ENCODE results near the gene TPCN2. TPM values are rescaled to one million over a fixed set of nuclear protein-coding genes. Genes with fewer than 3 reads are reported as not detected.

TPCN2 gene
- total RNA-seq, 1 donor from 2014 or later = 31.4 TPM

DNA sequence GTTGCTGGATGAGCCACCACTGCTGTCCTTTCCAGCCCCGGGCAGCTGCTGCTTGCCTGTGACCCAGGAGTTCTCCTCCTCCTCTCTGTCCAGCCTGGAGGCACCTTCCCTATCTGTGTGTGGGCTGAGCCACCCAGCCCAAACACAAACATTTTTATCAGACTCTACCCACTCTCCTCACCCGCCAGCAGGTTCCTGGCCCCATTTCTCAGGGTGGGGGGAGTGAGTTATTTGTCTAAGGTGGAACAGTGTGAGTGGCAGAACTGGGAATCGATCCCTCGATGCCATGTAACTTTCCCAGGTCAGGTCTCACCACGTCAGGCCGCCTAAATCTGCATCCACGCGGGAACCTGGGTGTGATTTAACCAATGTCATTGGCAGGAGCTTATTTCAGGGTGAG is 86.2 kb downstream of the TPCN2 start:
- H3K27ac Mint-ChIP-seq (ENCODE audit: unreplicated experiment) = no peak overlapping the region

GRCh38 chr11:69135420-69136363 is 87.0 kb downstream of the TPCN2 start:
- Mint-ChIP-seq H3K27ac (ENCODE audit: unreplicated experiment) (no peak overlapping the region), H3K9me3 (ENCODE audit: unreplicated experiment) (no peaks in the 10 kb centered on the region), H3K27me3 (ENCODE audit: unreplicated experiment) (peaks cover 2% of the 10 kb centered on the region), H3K4me3 (ENCODE audit: unreplicated experiment) (no peak overlapping the region), H3K4me1 (ENCODE audit: unreplicated experiment) (no peaks in the 10 kb centered on the region), H3K36me3 (ENCODE audit: low read depth, unreplicated experiment) (peaks cover 8% of the 10 kb centered on the region)
- TF ChIP-seq, protein P1, sequence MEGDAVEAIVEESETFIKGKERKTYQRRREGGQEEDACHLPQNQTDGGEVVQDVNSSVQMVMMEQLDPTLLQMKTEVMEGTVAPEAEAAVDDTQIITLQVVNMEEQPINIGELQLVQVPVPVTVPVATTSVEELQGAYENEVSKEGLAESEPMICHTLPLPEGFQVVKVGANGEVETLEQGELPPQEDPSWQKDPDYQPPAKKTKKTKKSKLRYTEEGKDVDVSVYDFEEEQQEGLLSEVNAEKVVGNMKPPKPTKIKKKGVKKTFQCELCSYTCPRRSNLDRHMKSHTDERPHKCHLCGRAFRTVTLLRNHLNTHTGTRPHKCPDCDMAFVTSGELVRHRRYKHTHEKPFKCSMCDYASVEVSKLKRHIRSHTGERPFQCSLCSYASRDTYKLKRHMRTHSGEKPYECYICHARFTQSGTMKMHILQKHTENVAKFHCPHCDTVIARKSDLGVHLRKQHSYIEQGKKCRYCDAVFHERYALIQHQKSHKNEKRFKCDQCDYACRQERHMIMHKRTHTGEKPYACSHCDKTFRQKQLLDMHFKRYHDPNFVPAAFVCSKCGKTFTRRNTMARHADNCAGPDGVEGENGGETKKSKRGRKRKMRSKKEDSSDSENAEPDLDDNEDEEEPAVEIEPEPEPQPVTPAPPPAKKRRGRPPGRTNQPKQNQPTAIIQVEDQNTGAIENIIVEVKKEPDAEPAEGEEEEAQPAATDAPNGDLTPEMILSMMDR (IDR thresholded peaks at IDR 0.05; ENCODE audit: unreplicated experiment) = no peak
- no peak for DNase-seq (ENCODE audit: low spot score)

More for the DNA sequence above, 86.2 kb downstream of the TPCN2 start:
- H3K36me3 Mint-ChIP-seq (ENCODE audit: low read depth, unreplicated experiment) = peaks cover 8% of the 10 kb centered on the region
- no peak overlapping the region for H3K4me3 Mint-ChIP-seq (ENCODE audit: unreplicated experiment)
- TF ChIP-seq, protein P1 (IDR thresholded peaks at IDR 0.05; ENCODE audit: unreplicated experiment) = no peak
- peaks cover 3% of the 10 kb centered on the region for H3K4me1 Mint-ChIP-seq (ENCODE audit: unreplicated experiment)
- no peak for DNase-seq (ENCODE audit: low spot score)
- H3K27me3 Mint-ChIP-seq (ENCODE audit: unreplicated experiment) = peaks cover 2% of the 10 kb centered on the region
- no peaks in the 10 kb centered on the region for H3K9me3 Mint-ChIP-seq (ENCODE audit: unreplicated experiment)

GRCh38 chr11:69136471-69136870 is 87.7 kb downstream of the TPCN2 start:
- Mint-ChIP-seq H3K4me1 (ENCODE audit: unreplicated experiment) (no peaks in the 10 kb centered on the region), H3K27me3 (ENCODE audit: unreplicated experiment) (peaks cover 2% of the 10 kb centered on the region), H3K9me3 (ENCODE audit: unreplicated experiment) (no peaks in the 10 kb centered on the region), H3K36me3 (ENCODE audit: low read depth, unreplicated experiment) (peaks cover 8% of the 10 kb centered on the region), H3K27ac (ENCODE audit: unreplicated experiment) (no peak overlapping the region), H3K4me3 (ENCODE audit: unreplicated experiment) (no peak overlapping the region)
- no peak for DNase-seq (ENCODE audit: low spot score)
- TF ChIP-seq, protein P1 (IDR thresholded peaks at IDR 0.05; ENCODE audit: unreplicated experiment) = no peak

DNA sequence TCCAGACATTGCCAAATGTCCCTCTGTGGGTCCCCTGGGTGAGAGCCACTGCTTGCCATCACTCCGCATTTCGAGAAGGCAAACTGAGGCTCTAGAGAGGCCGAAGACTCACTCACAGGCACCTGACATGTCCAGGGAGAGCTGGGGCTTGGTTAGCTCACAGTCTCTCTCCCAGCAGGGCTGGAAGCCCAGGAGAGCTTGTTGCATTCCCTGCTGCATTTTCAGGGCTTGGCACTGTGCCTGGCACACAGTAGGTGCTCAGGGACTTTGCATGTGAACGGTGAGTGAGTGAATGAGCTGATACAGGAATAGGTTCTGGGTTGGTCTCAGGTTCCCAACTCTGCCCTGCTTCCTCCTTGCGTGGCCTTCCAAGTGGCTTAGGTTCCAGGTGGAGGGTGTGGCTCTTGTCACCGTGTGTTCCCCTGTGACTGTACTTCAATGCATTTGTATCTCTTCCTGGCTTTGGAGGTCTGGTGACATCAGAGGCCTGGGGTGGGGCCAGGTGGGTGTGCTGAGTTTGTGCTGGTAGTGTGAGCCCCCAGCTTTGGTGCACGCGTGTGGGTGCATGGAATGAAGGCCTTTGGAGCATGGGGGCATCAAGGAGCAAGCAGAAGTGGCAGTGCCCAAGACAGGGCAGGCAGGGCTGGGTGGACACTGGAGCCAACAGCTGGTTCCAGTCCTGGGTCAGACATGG is 88.6 kb downstream of the TPCN2 start:
- H3K27ac Mint-ChIP-seq (ENCODE audit: unreplicated experiment) = no peak overlapping the region
- no peaks in the 10 kb centered on the region for H3K9me3 Mint-ChIP-seq (ENCODE audit: unreplicated experiment)
- H3K4me3 Mint-ChIP-seq (ENCODE audit: unreplicated experiment) = no peak overlapping the region
- H3K36me3 Mint-ChIP-seq (ENCODE audit: low read depth, unreplicated experiment) = peaks cover 8% of the 10 kb centered on the region
- no peaks in the 10 kb centered on the region for H3K4me1 Mint-ChIP-seq (ENCODE audit: unreplicated experiment)
- TF ChIP-seq, protein P1 (IDR thresholded peaks at IDR 0.05; ENCODE audit: unreplicated experiment) = no peak
- DNase-seq (ENCODE audit: low spot score) = no peak
- peaks cover 2% of the 10 kb centered on the region for H3K27me3 Mint-ChIP-seq (ENCODE audit: unreplicated experiment)
